ENCODE data around the gene KIAA0513. TPM values are rescaled to one million over a fixed set of nuclear protein-coding genes. Genes with fewer than 3 reads are reported as not detected.

The KIAA0513 gene
- total RNA-seq, 1 donor: 3.2 TPM

DNA sequence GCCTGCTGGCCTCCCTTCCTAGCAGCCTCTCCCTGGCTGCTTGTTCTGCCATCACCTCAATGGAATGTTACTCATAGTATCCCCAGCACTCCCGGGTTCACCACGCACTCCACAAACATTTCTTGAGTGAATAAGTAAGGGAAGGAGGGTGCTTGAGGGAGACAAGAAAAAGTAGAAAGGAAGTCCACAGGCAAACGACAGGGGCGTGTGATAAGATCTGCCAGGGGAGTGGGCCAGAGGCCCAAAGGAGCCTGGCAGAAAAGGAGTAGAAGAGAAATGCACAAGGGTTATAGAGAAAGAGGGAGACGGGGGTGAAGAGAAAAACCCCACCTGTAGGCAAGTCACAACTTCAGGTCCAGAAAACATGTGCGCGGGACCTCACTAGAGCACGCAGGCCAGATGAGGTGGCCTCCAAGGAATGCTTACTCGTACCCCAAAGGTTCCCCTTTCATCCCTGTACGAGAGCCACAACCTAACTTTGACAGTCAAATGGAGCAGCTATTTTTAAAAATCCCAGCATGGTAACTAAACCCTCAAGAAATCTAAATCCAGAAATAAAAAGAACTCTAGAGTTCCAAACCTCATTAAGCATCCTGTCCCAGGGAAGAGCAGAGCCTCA lies 22.9 kb upstream of the KIAA0513 start:
- no peak for DNase-seq (ENCODE audit: low read depth in 2 of 3, low spot score in 2 of 3)

GRCh38 chr16:85005285-85006069 lies 22.1 kb upstream of the KIAA0513 start:
- DNase-seq (ENCODE audit: low read depth in 2 of 3, low spot score in 2 of 3): no peak

GRCh38 chr16:85006639-85007038 lies 21.0 kb upstream of the KIAA0513 start:
- no peak for DNase-seq (ENCODE audit: low read depth in 2 of 3, low spot score in 2 of 3)

DNA sequence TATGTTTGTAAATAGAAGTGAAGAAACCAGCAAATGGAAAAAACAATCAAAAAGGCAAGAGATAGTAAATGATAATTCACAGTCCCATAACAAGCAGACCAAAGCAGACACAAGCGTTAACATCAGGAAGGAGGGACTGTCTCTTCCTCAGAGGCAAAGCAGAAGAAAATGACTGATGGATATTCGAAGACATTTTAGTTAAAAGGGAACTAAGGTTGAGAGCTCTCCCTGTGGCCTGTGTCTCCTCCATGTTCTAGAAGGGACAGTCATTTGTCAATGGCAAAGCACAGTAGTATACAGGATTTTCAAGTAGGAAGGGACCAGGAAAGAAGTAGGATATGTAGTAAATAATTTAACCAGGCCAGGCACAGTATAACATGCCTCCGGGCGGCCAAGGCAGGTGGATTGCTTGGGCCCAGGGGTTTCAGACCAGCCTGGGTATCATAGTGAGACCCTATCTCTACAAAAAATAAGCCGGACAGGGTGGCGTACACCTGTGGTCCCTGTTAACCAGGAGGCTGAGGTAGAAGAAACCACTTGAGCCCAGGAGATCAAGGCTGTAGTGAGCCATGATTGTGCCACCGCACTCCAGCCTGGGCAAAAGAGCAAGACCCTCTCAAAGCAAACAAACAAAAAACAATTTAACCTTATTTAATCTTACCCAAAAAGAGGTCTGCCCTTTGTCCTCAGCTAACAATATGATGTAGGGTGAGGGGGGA lies 19.9 kb upstream of the KIAA0513 start:
- no peak for DNase-seq (ENCODE audit: low read depth in 2 of 3, low spot score in 2 of 3)

- no peak for DNase-seq (ENCODE audit: low read depth in 2 of 3, low spot score in 2 of 3)
Measured at GRCh38 chr16:85008271-85008670, 19.3 kb upstream of the KIAA0513 start.

DNA sequence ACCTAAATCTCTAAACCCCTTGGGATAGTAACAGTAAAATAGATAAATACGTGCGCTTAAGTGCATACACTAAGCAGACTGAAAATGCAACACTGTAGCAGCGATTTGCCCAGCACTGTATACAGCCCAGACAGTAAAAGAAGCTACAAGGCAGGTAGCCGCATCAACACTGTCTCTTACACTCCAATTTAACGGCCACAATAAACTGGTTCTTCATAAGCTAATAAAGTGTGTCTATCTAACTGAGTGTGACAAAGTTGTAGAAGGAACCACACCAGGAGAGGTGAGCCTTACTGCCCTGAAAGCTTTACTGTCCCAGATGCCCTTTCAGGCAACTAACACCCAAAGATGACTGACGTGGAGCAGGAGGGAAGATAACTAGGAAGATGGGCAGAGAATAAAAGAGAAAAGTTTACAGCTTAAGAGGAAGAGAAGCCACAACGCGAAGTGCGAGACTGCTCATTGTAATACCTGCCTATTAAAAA lies 17.1 kb upstream of the KIAA0513 start:
- DNase-seq (ENCODE audit: low read depth in 2 of 3, low spot score in 2 of 3): no peak

DNA sequence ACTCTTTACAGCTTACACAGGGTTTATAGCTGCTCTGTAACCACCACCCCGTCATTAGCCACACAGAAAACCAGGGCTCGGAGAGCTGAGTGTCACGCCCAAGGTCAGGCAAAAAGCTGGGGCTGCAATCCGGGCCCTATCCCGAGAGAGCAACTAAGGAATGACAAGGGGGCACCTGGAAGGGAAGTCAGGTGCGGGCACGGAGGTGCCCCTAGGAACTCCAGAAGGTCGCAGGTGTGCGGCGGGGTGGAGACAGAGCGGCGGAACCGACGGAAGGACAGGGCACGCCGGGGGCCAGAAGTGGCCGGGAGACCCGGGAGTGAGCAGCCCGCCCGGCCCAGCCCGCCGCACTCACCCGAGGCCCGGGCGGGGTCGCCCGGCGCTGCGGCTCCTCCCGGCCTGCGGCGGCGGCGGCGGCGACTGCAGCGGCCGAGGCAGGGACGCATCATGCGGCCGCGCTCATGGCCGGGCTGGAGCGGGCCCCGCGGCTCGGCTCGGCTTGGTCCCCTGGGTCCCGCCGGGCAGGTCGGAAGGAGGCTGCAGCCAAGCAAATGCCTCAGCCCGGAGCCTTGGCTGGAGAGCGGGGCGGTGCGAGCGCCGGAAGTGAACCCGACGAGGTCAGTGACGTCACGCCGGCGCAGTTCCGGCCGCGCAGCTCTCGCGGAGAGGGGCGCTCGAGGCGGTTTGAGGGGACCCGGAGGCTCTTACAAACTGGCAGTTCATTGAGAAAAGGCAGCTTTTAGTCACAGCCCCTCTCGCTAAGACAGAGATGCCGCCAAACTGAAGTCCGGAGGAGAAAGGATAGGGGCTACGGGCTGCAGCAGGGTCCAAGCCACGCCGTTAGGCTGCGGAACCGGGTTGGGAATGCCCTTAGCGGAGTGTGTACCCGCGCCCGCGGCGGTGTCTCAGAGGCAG lies 16.4 kb upstream of the KIAA0513 start, which contains the start of gene ZDHHC7:
TSS of gene ZDHHC7 (minus strand) at position 605 of the 915 bp plus-strand sequence. CDS start 20,917 bp downstream, outside the sequence.
- DNase-seq (ENCODE audit: low read depth in 2 of 3, low spot score in 2 of 3): peak; percentile 82 to 91 (median 88)

DNA sequence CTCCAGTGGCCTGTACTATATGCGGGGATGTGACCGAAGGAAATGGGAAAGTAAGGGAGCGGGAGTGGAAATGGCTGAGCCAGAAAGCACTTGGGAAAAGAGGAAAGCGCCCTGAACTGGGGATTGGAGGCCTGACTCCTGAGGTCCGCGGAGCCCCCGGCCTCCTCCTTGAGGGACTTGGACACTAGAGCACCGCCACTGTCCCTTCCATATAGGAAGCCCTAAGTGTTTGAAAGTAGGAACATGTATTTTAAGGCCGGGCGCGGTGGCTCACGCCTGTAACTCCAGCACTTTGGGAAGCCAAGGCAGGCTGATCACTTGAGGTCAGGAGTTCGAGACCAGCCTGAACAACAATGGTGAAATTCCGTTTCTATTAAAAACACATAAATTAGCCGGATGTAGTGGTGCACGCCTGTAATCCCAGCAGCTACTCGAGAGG lies 15.7 kb upstream of the KIAA0513 start:
- DNase-seq (ENCODE audit: low read depth in 2 of 3, low spot score in 2 of 3): no peak

DNA sequence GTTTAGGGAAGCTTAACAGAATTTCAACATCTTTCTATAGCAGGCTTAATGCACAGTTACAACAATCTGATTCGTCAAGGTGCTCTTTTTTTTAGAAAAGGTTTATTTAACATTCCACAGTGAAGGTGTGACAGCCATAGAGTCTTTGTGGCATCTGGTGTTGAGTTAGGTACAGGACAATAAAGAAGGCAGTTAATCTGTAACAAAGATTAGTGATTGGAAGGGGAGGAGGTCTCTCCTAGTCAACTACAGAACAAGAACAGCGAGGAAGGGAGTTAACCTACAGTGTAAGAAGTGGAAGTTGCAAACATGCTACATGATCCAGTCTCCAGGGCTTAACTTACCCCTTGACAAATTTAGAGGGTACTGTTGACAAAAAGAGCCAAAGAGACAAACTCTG lies 13.3 kb upstream of the KIAA0513 start:
- no peak for DNase-seq (ENCODE audit: low read depth in 2 of 3, low spot score in 2 of 3)

- no peak for DNase-seq (ENCODE audit: low read depth in 2 of 3, low spot score in 2 of 3)
Measured at GRCh38 chr16:85015481-85016187, 12.0 kb upstream of the KIAA0513 start.

GRCh38 chr16:85017151-85017550 lies 10.4 kb upstream of the KIAA0513 start:
- DNase-seq (ENCODE audit: low read depth in 2 of 3, low spot score in 2 of 3): peak in 2 of 3 donors; percentile 83 to 89

GRCh38 chr16:85017633-85018032 lies 10.0 kb upstream of the KIAA0513 start:
- DNase-seq (ENCODE audit: low read depth in 2 of 3, low spot score in 2 of 3): no peak

DNA sequence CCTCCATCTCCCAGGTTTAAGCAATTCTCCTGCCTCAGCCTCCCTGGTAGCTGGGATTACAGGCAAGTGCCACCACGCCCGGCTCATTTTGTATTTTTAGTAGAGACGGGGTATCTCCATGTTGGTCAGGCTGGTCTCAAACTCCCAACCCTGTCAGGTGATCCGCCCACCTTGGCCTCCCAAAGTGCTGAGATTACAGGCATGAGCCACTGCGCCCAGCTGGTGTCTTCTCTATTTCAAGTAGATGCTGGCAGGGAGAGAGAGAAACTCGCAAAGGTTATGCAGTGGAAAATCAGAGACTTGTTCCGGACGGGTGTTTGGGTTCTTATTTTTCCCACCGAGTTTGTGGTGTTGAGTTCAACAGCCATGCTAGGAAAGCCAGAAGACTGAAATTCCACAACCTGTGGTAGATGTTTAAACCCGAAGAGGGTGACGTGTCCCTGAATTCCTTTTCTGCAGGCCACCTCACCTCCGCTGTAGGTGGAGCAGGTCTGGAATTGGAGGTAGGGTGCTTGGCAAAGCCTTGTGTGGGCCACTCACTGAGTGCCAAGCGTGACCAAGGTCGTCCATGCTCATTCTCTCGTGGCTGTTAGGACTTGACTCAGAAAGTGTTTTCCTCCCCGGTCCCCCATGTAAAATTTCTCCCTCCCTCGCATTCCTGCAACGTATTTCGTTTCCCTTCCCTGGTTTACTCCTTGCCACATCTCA lies 8.9 kb upstream of the KIAA0513 start:
- no peak for DNase-seq (ENCODE audit: low read depth in 2 of 3, low spot score in 2 of 3)

GRCh38 chr16:85019659-85020245 lies 7.8 kb upstream of the KIAA0513 start:
- no peak for DNase-seq (ENCODE audit: low read depth in 2 of 3, low spot score in 2 of 3)

- peak in 2 of 3 donors; percentile 70 to 87 for DNase-seq (ENCODE audit: low read depth in 2 of 3, low spot score in 2 of 3)
Measured at GRCh38 chr16:85025781-85026653, 1.6 kb upstream of the KIAA0513 start.

GRCh38 chr16:85026703-85027102 lies 892 bp upstream of the KIAA0513 start:
- no peak for DNase-seq (ENCODE audit: low read depth in 2 of 3, low spot score in 2 of 3)

GRCh38 chr16:85027958-85028684 lies 526 bp downstream of the KIAA0513 start:
- no peak for DNase-seq (ENCODE audit: low read depth in 2 of 3, low spot score in 2 of 3)

Data from hematopoietic multipotent progenitor cell (in vitro differentiated cells).